NCI-H345 treated with DMSO at 0.1 percent for 48 hours (cell line): ENCODE measurements around the gene SHD.

Experiments used
- DNase-seq: peaks from one replicate; lab custom pipeline; 2025; ENCODE audit not compliant: unreplicated experiment; lab: John Stamatoyannopoulos, UW

SHD gene

DNA sequence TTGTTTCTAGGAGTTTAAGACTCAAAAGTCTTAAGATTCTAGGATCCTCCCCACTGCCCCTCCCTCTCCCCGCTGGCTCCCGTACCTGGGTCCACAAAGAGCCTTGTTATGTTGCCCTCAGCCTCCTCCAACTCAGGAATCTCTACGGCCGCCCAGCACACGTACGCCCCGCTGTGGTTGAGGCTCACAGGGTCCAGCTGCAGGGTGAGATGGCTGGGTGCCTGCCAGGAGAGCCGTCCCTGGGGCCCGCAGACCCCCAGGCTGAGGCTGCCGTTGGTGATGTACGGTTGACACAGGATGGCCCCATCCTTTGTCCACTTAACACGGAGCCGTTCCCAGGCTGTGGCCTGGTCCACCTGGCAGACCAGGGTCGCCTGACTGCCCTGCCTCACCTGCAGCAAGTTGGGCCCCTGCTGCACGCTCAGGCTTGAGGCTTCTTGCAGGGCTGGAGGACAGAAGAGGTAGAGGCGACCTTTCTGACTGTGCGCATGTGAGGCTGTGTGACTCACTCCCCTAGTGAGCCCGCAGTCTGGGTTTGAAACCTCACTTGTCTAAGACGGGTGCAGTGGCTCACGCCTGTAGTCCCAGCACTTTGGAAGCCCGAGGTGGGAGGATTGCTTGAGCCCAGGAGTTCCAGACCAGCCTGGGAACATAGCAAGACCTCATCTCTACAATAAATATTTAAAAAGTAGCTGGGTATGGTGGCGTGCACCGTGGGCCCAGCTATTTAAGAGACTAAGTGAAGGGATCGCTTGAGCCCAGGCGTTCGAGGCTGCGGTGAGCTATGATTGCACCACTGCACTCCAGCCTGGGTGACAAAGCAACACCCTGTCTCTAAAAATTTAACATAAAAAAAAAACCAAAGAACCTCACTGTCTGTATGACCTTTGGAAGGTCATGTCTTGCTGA lies 19.1 kb downstream of the SHD start:
- DNase-seq, result no peak

DNA sequence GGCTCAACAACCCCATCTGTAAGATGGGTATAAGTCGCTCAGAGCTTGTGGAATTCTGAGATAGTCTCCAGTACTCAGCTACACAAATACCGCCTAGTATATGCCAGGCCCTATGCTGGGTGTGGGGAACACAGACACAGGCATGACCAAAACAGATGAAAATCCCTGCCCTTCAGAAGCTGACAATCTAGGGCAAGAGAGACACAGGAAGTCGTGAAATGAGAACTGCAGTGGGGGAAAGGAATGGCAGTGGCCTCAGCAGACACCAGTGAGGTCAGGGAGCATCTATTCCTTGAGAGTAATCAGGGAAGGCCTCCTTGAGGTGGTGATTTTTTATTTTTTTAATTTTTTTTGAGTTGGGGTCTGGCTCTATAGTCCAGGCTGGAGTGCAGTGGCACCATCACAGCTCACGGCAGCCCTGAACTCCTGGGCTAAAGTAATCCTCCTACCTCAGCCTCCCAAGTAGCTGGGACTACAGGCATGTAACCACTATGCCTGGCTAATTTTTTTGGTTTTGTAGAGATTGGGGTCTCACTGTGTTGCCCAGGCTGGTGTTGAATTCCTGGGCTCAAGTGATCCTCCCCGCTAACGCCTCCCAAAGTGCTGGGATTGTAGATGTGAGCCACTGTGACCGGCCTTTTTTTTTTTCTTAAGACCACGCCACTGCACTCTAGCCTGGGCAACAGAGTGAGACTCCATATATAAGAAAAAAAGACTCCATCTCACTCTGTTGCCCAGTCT lies 19.9 kb downstream of the SHD start:
- DNase-seq, result no peak

DNA sequence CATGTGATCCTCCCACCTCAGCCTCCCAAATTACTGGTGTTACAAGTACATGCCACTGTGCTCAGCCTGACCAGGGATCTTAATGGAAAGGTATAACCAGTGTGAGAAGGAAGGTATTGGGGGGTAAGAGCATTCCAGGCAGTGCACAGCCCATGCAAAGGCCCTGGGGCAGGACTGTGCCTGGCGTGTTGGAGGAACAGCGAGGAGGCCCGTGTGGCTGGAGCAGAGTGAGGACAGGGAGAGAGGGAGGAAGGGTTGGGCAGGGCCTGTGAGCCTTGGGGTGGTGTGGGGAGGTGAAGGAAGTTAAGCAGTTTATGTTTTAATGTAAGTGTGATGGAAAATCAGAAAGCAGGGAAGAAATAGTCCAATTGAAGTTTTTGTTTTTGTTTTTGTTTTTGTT lies 21.5 kb downstream of the SHD start:
- no peak for DNase-seq

DNA sequence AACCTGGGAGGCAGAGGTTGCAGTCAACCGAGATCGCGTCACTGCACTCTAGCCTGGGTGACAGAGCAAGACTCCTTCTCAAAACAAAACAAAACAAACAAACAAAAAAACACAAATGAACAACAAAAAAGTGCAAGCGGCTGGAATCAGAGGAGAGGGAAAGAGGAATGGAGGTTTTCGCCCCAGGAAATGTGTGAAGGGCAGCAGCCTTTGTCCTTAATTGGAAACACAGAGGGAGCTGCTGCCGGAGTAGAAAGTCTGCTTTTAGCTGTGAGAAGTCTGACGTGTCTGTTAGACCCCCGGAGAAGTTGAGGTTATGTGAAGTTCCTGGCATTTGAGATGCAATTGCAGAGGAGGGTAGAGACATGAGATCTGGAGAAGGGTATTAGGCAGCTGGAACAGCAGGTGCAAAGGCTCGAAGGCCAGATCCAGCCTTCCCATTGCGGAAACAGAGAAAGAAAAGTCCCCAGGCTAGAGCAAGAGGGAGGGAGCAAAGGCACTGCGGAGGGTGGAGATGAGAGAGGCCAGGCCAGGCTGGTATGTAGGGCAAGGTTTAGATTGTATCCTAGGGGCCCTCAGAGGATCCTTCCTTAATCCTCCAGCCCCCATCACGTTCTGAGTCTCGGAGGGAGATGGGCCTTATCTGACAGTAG lies 22.6 kb downstream of the SHD start:
- no peak for DNase-seq

DNA sequence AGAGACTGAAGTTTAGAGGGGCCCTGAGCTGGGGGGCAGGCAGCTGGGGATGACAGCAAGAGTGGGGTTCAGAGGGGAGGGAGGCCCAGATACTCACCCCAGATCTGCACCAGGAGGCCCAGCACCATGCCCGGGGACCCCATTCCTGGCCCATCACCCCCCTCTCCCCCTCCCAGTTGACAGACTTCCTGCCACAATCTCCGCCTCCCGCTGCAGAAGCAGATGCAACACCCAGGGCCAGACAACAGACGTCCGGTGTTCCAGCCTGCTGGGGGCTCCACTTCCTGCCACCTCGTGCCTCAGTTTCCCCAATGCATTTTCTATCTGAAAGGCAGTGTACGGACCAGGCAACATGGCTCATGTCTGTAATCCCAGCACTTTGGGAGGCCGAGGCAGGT lies 23.2 kb downstream of the SHD start, which contains the start of gene TMIGD2:
TSS of gene TMIGD2 (minus strand) at position 147 of the 398 bp plus-strand sequence. CDS start at position 143, 4 bp downstream.
- no peak for DNase-seq

DNA sequence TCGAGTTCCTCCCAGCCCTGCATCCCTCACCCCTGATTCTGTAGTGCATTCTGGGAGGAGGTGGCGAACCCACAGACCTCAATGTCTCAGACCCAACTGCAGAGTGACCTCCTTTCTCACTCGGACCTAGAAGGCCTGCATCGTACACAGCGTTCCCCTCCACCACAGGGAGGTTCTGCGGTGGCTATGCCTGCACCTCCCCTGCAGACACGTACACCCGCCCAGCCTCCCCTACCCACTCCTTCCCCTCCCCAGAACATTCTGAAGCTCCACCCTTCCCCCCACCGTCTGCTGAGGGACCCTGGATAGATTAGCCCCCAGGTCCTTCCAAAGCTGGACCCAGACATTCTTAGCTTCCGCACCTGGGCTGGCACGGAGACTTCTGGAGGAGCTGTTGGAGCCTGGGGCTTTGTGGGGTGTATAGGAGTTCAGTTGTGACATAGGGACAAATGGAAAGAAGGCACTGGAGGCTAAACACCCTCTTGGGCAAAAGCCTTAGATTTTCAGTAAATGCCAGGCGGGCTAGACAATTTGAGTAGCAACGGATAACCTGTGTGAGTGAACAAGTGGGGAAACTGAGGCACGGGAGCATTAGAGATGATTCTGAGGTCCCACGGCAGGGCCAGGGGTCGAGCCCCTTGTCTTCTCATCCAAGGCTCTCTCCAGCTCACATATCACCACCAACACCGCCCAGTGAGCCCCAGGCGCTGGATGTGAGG lies 24.9 kb downstream of the SHD start:
- no peak for DNase-seq

DNA sequence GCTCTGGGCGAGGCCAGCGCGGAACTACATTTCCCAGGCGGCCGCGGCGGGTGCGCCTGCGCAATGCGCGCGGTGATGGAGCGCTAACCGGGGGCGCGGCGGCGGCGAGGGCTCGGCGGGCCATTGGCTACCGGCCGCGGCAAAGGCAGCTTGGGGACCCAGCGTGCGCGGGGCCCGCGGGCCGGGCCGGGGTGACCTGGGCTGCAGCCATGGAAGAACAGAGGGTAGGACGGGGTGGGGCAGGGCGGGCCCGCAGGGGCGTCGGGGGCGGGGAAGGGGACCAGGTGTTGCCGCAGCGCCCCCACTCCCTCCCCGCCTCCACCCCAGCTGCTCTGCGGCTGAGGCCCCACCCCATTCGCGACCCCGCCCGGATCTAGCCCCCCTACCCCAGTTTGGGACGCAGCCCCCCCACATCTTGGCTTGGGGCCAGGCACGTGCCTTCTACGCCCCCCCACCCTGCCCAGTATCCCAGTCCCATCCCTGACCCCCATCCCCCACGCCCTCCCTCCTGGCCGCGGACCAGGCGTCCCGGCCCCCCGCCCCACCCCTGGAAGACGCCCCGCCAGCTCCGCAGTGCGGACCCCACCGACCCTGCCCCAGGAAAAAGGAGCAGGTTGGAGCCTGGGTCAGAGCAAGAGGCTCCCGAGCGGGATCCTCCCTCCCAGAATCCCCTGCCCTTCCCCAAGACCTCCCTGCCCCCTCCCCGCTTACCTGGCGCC lies 25.6 kb downstream of the SHD start, which contains the start of gene FSD1:
TSS of gene FSD1 (plus strand) at position 61 of the 719 bp plus-strand sequence. CDS start at position 210, 149 bp downstream.
- peak; percentile 52 for DNase-seq

DNA sequence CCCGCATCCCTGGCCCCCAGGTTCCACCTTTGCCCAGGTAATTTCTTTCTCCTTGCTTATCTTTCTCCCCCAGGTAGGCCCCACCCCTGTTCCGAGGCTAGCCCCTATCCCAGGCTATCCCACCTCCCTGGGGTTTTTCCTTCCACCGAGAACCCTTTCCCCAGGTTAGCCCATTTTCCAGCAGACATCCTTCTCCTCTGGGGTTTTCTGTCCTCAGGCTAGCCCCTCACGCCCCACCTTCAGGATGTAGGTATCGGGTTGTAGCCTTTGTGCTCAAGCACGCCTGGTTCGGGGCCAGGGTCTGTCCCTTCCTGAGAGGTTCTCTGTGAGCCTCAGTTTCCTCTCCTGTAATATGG lies 26.2 kb downstream of the SHD start:
- DNase-seq, result no peak

DNA sequence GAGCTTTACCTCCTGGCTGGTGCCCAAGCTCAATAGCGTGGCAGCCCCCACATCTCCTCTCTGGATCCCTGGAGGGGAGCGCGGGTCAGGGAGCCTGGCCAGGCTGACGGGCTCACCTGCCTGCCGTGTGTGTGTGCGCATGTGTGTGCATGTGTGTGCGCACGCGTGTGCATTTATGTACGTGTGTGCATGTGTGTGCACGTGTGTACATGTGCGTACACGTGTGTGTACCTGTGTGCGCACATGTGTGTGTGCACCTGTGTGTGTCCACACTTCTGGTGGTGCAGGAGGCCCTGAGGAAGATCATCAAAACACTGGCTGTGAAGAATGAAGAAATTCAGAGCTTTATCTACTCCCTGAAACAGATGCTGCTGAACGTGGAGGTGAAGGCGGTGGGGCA lies 26.6 kb downstream of the SHD start:
- no peak for DNase-seq

DNA sequence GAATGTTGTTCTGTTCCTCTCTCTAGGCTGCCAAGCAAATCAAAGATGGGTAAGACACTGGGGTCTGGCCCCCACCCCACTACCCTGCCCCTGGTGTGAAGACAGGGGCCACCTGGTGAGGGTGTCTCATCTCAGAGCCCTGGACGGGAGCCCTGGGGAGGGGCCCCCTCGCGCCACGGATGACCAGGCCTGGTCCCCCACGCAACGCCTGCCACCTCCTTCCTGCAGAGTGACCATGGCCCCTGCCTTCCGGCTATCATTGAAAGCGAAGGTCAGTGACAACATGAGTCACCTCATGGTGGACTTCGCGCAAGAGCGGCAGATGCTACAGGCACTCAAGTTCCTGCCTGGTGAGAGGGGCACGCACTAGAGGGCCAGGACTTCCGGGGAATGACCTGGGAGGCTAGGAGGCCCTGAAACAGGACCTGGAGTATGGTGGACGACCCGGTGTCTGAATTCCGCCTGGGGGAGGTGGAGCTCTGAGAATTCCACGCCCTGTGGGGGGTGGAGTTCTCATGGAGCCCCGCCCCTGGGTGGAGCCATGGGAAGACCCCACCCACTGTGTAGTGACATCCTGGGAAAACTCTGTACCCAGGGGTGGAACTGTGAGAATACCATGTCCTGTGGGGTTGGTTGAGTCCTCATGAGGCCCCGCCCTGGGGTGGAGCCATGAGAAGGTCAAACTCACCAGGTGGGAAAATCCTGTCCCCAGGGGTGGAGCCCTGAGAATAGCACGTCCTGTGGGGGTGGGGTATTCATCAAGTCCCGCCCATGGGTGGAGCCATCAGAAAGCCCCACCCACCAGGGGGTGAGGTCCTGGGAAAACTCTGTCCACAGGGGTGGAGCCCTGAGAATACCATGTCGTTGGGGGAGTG lies 31.4 kb downstream of the SHD start:
- no peak for DNase-seq

DNA sequence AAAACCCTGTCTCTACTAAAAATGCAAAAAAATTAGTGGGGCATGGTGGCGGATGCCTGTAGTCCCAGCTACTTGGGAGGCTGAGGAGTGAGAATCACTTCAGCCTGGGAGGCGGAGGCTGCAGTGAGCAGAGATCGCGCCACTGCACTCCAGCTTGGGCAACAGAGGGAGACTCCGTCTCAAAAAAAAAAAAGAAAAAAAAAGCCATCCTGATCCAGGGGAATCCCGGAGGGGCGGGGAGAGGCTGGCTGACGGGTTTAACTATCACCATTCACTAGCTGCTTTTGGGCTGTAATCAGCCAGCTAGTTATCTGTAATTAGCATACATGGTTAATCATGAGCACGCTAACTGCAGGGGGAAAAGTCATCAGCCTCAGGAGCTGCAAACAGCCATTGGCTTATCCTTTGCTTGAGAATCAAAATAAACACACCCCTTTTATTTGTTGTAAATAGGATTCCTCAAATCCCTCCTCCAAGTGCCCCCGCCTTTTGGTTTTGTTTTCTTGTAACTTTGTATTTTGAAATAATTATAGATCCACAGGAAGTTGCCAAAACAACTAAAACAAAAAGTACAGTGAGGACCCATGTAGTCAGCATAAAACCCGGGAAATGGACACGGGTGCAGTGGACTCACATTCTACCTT lies 34.9 kb downstream of the SHD start:
- no peak for DNase-seq

DNA sequence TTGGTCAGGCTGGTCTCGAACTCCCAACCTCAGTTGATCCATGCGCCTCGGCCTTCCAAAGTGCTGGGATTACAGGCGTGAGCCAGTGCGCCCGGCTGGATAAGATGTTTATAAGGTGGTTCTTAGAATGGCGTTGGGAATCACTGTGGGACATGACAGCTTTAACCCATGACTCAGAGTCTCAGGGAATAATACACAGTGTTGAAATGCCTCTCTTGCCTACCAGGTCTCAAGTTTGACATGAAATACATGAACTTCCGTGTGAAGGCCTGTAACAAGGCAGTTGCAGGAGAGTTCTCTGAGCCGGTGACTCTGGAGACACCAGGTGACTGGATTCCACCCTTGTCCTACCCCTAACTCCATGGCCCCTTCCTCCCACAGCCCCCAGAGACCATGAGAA lies 37.9 kb downstream of the SHD start:
- no peak for DNase-seq

DNA sequence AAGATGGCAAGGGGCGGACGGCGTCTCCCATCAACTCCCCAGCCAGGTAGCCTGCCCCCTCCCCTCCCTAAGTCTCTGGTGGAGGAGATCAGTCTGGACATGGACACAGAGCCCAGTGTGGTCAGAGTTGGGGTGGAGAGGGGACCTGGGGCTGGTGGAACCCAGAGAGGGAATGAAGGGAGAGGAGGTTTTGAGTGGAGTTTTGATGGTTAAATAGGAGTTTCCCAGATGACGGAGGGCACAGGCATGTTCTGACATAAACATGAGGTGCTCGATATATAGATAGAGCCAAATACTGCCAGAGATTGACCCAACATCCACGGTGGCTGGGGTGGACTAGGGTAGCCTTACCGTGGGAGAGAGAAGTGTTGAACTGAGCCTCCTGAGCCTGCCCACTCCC lies 39.4 kb downstream of the SHD start:
- no peak for DNase-seq

DNA sequence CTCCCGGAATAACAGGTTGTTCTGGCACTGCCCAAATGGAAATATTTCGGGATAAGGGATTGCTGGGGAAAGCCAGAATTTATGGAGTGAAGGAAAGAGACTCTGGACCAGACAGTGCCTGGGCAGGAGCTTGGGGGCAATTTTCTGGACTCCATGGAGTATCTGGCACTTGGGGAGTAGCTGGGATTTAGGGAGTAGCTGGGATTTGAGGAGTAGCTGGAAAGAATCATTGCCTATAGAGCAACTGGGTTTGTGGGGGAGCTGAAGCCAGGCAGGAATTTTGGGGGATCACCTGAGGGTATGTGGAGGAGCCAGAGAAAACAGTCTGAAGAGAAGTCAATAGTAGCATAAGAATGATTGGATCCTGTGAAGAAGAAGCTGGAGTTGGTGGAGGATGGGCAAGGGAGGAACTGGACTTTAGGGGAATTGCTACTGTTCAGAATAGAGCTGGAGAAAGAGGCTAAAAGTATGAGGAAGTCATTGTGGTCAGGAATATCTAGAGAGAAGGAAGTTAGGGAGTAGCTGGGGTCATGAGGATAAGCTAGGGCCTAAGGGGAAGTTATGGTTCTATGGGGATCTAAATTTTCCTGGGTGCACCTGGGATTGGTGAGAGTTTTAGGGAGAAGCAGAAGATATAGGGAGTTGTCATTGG lies 40.1 kb downstream of the SHD start:
- no peak for DNase-seq

DNA sequence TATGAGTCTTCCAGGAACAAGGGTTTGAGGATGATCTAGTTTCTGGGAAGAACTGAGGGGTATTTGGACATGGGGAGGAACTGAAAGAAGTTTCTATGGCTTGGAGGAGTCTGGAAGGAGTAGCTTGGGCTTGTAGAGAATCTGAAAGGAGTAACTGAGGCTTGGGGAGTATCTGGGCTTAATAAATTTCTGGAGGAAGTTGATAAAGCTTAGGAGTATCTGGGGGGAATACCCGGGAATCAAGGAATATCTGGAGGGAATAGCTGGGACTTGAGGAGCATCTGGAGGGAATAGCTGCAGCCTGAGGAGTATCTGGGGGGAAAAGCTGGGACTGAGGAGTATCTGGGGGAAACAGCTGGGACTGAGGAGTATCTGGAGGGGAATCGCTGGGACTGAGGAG lies 41.4 kb downstream of the SHD start:
- DNase-seq, result no peak

DNA sequence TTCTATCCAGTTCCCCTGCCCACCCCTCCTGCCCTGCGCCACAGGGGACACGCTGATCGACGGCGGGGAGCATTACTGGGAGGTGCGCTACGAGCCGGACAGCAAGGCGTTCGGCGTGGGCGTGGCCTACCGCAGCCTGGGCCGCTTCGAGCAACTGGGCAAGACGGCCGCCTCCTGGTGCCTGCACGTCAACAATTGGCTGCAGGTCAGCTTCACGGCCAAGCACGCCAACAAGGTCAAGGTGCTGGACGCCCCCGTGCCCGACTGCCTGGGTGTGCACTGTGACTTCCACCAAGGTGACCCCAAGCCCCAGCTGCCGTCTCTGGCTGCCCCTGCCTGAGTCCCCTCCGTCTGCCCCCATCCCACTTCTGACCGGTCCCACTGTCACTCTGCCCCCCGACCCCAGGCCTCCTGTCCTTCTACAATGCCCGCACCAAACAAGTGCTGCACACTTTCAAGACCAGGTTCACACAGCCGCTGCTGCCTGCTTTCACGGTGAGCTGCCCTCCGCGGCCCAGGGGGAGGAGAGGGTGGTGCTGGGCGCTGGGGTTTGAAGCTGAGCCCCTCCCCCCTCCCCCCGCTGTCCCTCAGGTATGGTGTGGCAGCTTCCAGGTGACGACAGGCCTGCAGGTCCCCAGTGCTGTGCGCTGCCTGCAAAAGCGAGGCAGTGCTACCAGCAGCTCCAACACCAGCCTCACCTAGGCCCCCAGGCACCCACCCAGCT lies 44.0 kb downstream of the SHD start:
- no peak for DNase-seq

DNA sequence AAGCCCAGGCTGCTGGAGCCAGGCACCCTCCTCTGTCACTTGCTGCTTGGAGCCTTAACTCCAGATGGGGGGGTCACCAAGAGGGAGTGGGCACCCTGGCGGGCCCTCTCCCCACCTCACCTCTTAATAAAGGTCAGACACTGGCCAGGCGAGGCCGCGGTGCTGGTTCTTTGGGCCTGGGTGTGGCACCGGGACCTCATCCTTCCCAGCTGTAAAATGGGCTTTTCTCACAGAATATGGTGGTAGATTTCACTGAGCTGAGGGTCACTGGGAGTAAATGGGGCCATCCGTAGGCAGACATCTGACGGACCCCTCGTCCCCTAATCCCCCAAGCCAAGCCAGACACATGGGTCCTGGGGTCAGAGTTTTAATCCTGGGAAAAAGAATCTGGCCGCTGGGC lies 44.6 kb downstream of the SHD start:
- DNase-seq, result no peak

DNA sequence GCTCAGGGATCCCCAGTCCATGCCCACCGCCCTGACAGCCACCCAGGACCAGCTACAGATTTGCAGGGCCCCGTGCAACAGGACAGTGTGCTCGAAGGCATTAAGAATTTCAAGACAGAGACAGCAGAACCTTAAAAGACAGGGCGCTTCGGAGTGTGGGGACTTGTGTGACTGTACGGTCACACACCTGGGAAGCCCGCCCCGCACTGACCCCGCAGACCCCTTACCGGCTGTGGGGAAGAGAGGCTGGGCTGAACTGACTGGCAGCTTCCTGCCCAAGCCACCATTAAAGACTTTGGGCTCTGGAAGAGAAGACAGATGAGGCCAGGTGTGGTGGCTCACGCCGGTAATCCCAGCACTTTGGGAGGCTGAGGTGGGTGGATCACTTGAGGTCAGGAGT lies 45.2 kb downstream of the SHD start:
- no peak for DNase-seq
